ENCODE data around the gene USP30.

DNA sequence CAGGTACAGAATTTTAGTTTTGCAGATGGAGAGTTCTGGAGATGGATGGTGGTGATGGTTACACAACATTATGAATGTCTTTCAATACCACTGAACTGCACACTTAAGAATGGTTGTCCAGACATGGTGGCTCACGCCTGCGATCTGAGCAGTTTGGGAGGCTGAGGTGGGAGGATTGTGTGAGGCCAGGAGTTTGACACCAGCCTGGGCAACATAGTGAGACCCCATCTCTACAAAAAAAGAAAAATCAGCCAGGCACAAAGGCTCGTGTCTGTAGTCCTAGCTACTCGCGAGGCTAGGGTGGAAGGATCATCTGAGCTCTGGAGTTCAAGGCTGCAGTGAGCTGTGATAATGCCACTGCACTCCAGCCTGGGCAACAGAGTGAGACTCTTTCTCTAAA is 8.1 kb upstream of the USP30 start:
- no peak for TF ChIP-seq CHD2 (IDR thresholded peaks at IDR 0.05; ENCODE audit: borderline replicate concordance, low read depth, low read length)
- TF ChIP-seq, protein P1, sequence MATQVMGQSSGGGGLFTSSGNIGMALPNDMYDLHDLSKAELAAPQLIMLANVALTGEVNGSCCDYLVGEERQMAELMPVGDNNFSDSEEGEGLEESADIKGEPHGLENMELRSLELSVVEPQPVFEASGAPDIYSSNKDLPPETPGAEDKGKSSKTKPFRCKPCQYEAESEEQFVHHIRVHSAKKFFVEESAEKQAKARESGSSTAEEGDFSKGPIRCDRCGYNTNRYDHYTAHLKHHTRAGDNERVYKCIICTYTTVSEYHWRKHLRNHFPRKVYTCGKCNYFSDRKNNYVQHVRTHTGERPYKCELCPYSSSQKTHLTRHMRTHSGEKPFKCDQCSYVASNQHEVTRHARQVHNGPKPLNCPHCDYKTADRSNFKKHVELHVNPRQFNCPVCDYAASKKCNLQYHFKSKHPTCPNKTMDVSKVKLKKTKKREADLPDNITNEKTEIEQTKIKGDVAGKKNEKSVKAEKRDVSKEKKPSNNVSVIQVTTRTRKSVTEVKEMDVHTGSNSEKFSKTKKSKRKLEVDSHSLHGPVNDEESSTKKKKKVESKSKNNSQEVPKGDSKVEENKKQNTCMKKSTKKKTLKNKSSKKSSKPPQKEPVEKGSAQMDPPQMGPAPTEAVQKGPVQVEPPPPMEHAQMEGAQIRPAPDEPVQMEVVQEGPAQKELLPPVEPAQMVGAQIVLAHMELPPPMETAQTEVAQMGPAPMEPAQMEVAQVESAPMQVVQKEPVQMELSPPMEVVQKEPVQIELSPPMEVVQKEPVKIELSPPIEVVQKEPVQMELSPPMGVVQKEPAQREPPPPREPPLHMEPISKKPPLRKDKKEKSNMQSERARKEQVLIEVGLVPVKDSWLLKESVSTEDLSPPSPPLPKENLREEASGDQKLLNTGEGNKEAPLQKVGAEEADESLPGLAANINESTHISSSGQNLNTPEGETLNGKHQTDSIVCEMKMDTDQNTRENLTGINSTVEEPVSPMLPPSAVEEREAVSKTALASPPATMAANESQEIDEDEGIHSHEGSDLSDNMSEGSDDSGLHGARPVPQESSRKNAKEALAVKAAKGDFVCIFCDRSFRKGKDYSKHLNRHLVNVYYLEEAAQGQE (IDR thresholded peaks at IDR 0.05; ENCODE audit: low read depth, low read length) = no peak
- TF ChIP-seq RCOR1 (conservative IDR thresholded peaks at IDR 0.05; ENCODE audit: low read depth, low read length) = no peak
- no peak for TF ChIP-seq TCF3 (IDR thresholded peaks at IDR 0.05; ENCODE audit: borderline replicate concordance, insufficient read depth, low read depth, low read length)
- TF ChIP-seq NFXL1 (IDR thresholded peaks at IDR 0.05; ENCODE audit: borderline replicate concordance) = no peak
- no peak for TF ChIP-seq POLR2A (IDR thresholded peaks at IDR 0.05; ENCODE audit: low read depth, low read length)
- no peak for TF ChIP-seq SMC3 (IDR thresholded peaks at IDR 0.05; ENCODE audit: borderline replicate concordance, low read length)
- TF ChIP-seq POLR2AphosphoS5 (IDR thresholded peaks at IDR 0.05; ENCODE audit: low read length) = no peak

All from GM12878 (cell line).